Measurements from ENCODE around the gene TF.

DNA sequence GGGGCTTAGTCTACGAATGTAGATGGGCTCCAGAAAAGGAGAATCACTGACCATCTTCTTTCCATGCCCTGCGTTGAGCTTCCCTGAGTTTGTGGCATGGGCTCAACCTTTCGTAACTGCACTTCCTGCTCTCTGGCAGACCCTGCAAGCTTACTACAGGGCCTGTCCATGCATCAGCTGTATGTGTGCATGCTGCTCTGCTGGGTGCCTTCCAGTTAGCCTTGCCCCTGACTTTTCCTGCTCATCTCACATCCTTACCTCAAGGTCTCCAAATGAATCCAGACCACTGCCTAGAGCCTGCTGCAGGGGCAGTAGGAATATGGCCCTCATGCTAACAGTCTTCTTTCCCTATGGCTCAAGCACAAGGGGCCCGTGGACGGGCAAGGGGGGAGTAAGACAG lies 2.0 kb upstream of the TF start:
- no peak for TF ChIP-seq POLR2AphosphoS5 (IDR thresholded peaks at IDR 0.05)
- TF ChIP-seq, protein P1, sequence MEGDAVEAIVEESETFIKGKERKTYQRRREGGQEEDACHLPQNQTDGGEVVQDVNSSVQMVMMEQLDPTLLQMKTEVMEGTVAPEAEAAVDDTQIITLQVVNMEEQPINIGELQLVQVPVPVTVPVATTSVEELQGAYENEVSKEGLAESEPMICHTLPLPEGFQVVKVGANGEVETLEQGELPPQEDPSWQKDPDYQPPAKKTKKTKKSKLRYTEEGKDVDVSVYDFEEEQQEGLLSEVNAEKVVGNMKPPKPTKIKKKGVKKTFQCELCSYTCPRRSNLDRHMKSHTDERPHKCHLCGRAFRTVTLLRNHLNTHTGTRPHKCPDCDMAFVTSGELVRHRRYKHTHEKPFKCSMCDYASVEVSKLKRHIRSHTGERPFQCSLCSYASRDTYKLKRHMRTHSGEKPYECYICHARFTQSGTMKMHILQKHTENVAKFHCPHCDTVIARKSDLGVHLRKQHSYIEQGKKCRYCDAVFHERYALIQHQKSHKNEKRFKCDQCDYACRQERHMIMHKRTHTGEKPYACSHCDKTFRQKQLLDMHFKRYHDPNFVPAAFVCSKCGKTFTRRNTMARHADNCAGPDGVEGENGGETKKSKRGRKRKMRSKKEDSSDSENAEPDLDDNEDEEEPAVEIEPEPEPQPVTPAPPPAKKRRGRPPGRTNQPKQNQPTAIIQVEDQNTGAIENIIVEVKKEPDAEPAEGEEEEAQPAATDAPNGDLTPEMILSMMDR (IDR thresholded peaks at IDR 0.05 in 8 of 11, conservative IDR thresholded peaks at IDR 0.05 in 3 of 11): no peak
